A673 (cell line): Measurements from ENCODE around the gene CASZ1. TPM values are rescaled to one million over a fixed set of nuclear protein-coding genes. Genes with fewer than 3 reads are reported as not detected.

Experiments
- BruUV-seq: library from RNA; stranded (reverse); fragments of 400-500 nt; replicated peaks from 2 replicates; lab custom pipeline; 2021; lab: Mats Ljungman, UMichigan
- CTCF ChIA-PET: fragments of 300-600 bp; sonication (Branson Sonifier 250); formaldehyde crosslinking; loops from one replicate; lab custom pipeline; 2022; ENCODE audit warnings: antibody characterized with exemption; lab: Charles Lee
- POLR2A ChIA-PET: fragments of 300-600 bp; sonication (Branson Sonifier 250); formaldehyde crosslinking; loops from one replicate; lab custom pipeline; 2022; ENCODE audit warnings: antibody characterized with exemption; ENCODE audit not compliant: low non-redundant PET; lab: Charles Lee
- DNase-seq: peaks from one replicate; pipeline ENCODE4 v3.0.0-alpha.2; 2015; ENCODE audit warnings: low spot score
- H3K27ac ChIP-seq: fragments of 200-600 bp; sonication (generic); 2 replicates; pipeline ENCODE4 v1.5.1; 2016; ENCODE audit warnings: mixed run types, low read depth, mild to moderate bottlenecking, mixed read lengths, antibody characterized with exemption, low read length; ENCODE audit not compliant: poor library complexity, severe bottlenecking
- H3K27me3 ChIP-seq: fragments of 200-600 bp; sonication (generic); replicated peaks from 2 replicates; pipeline ENCODE4 v1.6.1; 2017; ENCODE audit warnings: mixed run types, low read depth, mild to moderate bottlenecking, mixed read lengths, antibody characterized with exemption, low read length; ENCODE audit not compliant: insufficient read depth, poor library complexity
- H3K36me3 ChIP-seq: fragments of 200-600 bp; sonication (generic); 2 replicates; pipeline ENCODE4 v1.6.1; 2016; ENCODE audit warnings: mixed run types, mild to moderate bottlenecking, mixed read lengths, antibody characterized with exemption, low read length; ENCODE audit not compliant: insufficient read depth, poor library complexity, severe bottlenecking
- H3K4me1 ChIP-seq: fragments of 200-600 bp; sonication (generic); 2 replicates; pipeline ENCODE4 v1.6.1; 2017; ENCODE audit warnings: mixed run types, mild to moderate bottlenecking, mixed read lengths, antibody characterized with exemption, low read length; ENCODE audit not compliant: insufficient read depth, poor library complexity, severe bottlenecking
- H3K4me3 ChIP-seq: fragments of 200-600 bp; sonication (generic); 2 replicates; pipeline ENCODE4 v1.5.1; 2016; ENCODE audit warnings: low read depth, mixed run types, mild to moderate bottlenecking, mixed read lengths, low read length; ENCODE audit not compliant: poor library complexity, severe bottlenecking
- H3K9me3 ChIP-seq: fragments of 200-600 bp; sonication (generic); 2 replicates; pipeline ENCODE4 v1.6.1; 2016; ENCODE audit warnings: mixed run types, low read depth, mild to moderate bottlenecking, mixed read lengths, antibody characterized with exemption, low read length; ENCODE audit not compliant: poor library complexity, severe bottlenecking
- CTCF ChIP-seq: fragments of 300-800, 200-600 bp; sonication (generic); conservative IDR thresholded peaks from 2 replicates; pipeline ENCODE4 v1.5.1; 2017; ENCODE audit warnings: low read depth, mild to moderate bottlenecking, antibody characterized with exemption, low read length, moderate library complexity, mixed read lengths
- EZH2 ChIP-seq: fragments of 200-600 bp; sonication (generic); IDR thresholded peaks from 2 replicates; pipeline ENCODE4 v1.6.1; 2017; ENCODE audit warnings: borderline replicate concordance, low read depth, mild to moderate bottlenecking, mixed read lengths, antibody characterized with exemption, low read length; ENCODE audit not compliant: poor library complexity, severe bottlenecking
- intact Hi-C: fragments of 100-400 bp; cut with micrococcal nuclease; formaldehyde crosslinking; loops from one replicate; pipeline ENCODE4 v1.10.0; 2022; ENCODE audit not compliant: unreplicated experiment
- total RNA-seq: library from RNA; stranded (reverse); gene quantifications from 2 replicates; pipeline ENCODE4 v1.2.3, GENCODE V29; 2021

The CASZ1 gene
- total RNA-seq, 1 experiment from 2014 or later, result 1.9 TPM

DNA sequence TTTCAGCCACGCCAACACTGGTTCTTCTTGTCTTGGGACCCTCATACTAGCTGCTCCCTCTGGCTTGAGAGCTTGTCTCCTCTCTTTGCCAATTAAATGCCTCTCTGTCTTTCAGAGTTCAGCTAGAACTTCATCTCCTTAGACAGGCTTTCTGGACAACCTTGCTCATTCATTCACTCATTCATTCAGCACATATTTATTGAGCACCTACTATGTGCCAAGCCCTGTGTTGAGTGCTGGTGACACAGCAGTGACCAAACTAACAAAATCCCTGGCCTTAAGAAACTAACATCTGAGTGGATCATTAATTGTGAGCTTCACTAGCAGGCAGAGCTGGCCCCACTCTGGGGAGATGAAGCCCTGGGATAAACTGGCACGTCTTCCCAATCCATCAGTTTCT lies 24.9 kb upstream of the CASZ1 start:
- Histone ChIP-seq H3K36me3 (no peaks in the 10 kb centered on the region), H3K4me1 (no peaks in the 10 kb centered on the region), H3K27me3 (no peaks in the 10 kb centered on the region), H3K4me3 (no peak overlapping the region), H3K9me3 (no peaks in the 10 kb centered on the region), H3K27ac (no peak overlapping the region)
- no peak for TF ChIP-seq EZH2
- intact Hi-C loops, result no loop called here
- CTCF ChIA-PET, result interaction anchor here (0.6 kb wide), 1 partner anchor 643 kb away, joined by 5 read pairs; no protein-coding TSS in a partner anchor
- DNase-seq, result no peak
- no TSS peak for BruUV-seq
- POLR2A ChIA-PET, result no interaction called here

DNA sequence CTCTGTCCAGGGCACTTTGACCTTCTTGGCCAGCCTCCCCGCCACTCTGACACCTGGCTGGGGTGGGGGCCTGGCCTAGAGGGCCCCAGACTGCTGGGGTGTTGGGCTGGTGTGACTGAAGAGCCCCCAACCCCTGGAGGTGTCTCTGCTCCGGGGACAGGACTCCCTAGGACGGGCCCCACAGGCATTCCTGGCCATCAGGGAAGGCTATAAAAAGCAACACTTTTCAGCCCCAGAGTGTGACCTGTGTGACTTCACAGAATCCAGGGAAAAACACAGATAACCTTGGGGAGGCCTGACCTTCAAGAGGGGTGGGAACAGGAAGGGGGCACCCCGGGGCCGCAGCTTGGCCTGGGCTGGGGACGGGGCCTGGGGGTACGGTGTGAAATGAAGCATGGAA lies 24.0 kb upstream of the CASZ1 start:
- ChIA-PET POLR2A (no interaction called here), CTCF (no interaction called here)
- BruUV-seq, result no TSS peak
- Histone ChIP-seq H3K4me3 (no peak overlapping the region), H3K9me3 (no peaks in the 10 kb centered on the region), H3K36me3 (no peaks in the 10 kb centered on the region), H3K27me3 (no peaks in the 10 kb centered on the region), H3K4me1 (no peaks in the 10 kb centered on the region), H3K27ac (no peak overlapping the region)
- intact Hi-C loops, result no loop called here
- no peak for TF ChIP-seq EZH2
- no peak for TF ChIP-seq CTCF
- no peak for DNase-seq

- intact Hi-C loops, result no loop called here
- TF ChIP-seq CTCF, result no peak
- TF ChIP-seq EZH2, result no peak
- Histone ChIP-seq H3K4me1 (no peaks in the 10 kb centered on the region), H3K9me3 (no peaks in the 10 kb centered on the region), H3K36me3 (no peaks in the 10 kb centered on the region), H3K4me3 (no peak overlapping the region), H3K27me3 (no peaks in the 10 kb centered on the region), H3K27ac (no peak overlapping the region)
- no TSS peak for BruUV-seq
- ChIA-PET CTCF (no interaction called here), POLR2A (no interaction called here)
- no peak for DNase-seq
Observed at GRCh38 chr1:10819198-10819901, 22.9 kb upstream of the CASZ1 start.
